Fibroblast of villous mesenchyme (primary cell): Measurements from ENCODE around the gene SLC15A5. TPM values are rescaled to one million over a fixed set of nuclear protein-coding genes. Genes with fewer than 3 reads are reported as not detected.

ENCODE experiments used
- DNase-seq: peaks from one replicate; pipeline ENCODE4 v3.0.0-alpha.2; 2010; ENCODE audit warnings: low read depth
- H3K4me3 ChIP-seq: 2 replicates; pipeline ENCODE4 v1.5.1; 2011; ENCODE audit warnings: low read depth, mild to moderate bottlenecking, low read length
- total RNA-seq: library from RNA; depleted of rRNA; stranded (reverse); fragments of >200 nt; gene quantifications from 2 replicates; pipeline ENCODE4 v1.2.3, GENCODE V29; 2012
- TF ChIP-seq, protein P1 (sequence below): IDR thresholded peaks from 2 replicates; pipeline ENCODE4 v1.5.1; 2012; ENCODE audit warnings: low read depth, mild to moderate bottlenecking, low read length; ENCODE audit not compliant: insufficient read depth

SLC15A5 gene
- total RNA-seq, 1 donor = not detected

DNA sequence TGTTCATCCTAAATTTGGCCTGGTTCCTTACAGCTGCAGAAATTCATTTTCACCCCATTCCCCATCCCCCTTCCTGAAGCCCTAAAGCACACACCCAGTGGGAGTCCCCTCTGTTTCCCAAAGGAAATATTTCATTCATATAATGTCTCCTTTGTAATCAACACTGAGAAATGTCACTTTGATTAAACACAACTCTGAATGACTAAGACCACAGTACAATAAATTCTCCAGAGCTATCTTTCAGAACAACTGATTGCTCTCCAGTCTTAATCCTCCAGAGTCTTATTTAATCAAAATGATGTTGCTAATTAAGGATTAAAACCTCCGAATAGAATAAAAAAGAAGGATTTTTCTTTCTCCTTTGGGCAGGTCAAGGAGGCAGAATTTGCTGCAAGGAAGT lies 6.4 kb downstream of the SLC15A5 start:
- TF ChIP-seq, protein P1, sequence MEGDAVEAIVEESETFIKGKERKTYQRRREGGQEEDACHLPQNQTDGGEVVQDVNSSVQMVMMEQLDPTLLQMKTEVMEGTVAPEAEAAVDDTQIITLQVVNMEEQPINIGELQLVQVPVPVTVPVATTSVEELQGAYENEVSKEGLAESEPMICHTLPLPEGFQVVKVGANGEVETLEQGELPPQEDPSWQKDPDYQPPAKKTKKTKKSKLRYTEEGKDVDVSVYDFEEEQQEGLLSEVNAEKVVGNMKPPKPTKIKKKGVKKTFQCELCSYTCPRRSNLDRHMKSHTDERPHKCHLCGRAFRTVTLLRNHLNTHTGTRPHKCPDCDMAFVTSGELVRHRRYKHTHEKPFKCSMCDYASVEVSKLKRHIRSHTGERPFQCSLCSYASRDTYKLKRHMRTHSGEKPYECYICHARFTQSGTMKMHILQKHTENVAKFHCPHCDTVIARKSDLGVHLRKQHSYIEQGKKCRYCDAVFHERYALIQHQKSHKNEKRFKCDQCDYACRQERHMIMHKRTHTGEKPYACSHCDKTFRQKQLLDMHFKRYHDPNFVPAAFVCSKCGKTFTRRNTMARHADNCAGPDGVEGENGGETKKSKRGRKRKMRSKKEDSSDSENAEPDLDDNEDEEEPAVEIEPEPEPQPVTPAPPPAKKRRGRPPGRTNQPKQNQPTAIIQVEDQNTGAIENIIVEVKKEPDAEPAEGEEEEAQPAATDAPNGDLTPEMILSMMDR = no peak
- H3K4me3 ChIP-seq = no peak overlapping the region
- no peak for DNase-seq

DNA sequence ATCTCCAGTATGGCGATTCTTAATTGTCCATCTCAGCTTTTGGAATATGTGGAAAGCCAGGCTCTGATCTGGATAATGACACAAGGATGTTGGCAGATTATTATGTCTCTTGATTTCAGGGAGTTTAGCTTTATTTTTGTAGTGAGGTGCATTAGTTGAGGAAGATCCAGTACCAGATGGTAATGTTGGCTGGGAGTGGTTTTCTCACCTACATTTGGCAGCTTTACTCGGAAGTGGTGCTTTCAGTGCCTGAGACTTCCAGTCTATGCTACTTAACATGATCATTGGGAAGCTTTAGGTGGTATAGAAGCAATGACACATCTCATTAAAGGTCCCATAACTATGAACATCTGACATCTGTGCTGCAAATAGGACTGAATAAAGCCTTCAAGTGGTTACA lies 7.5 kb downstream of the SLC15A5 start:
- TF ChIP-seq, protein P1 = no peak
- DNase-seq = no peak

DNA sequence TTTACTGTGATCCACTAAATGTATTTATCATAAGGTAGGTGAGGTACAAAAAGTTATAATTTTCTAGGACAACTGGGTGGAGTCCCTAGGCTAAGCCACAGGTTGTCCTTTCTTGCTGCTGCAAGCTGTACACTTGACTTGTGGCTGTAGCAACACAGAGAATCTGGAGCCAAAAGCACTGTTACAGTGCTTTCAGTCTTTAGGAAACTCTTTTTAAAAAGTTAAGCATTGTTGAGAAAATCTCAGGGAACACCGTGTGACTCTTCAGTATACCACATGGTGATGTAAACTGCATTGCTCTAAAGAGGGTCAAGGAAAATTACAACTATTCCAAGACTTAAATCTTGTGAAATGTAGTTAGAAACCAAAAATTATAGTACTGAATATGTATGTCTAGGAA lies 11.4 kb downstream of the SLC15A5 start:
- no peak overlapping the region for H3K4me3 ChIP-seq

More for the DNA sequence above, 7.5 kb downstream of the SLC15A5 start:
- no peak overlapping the region for H3K4me3 ChIP-seq

DNA sequence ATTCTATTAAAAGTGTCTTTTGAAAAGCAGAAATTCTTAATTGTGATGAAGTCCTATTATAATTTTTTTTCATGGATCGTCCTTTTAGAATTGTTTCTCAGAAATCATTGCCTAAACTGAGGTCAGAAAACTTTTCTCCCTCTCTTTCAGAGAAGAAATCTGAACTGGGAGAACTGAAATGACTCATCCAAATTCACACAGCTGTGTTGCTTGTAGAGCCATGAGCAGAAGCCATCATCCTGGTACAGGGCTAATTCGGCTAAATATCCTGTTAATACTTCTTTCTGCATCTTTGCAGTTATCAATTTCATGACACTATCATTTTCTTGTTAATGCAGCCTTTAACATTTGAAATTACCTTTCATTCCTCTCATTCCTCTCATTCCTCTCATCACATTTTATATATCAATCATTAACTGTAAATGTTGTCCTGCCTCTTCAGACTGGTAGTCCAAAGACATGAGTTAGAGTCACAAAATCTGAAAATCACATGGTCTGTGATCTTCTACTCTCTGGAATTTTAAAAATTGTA lies 15.5 kb downstream of the SLC15A5 start:
- no peak for DNase-seq
- TF ChIP-seq, protein P1 = no peak
- no peak overlapping the region for H3K4me3 ChIP-seq

More for the DNA sequence above, 11.4 kb downstream of the SLC15A5 start:
- TF ChIP-seq, protein P1 = no peak
- no peak for DNase-seq

DNA sequence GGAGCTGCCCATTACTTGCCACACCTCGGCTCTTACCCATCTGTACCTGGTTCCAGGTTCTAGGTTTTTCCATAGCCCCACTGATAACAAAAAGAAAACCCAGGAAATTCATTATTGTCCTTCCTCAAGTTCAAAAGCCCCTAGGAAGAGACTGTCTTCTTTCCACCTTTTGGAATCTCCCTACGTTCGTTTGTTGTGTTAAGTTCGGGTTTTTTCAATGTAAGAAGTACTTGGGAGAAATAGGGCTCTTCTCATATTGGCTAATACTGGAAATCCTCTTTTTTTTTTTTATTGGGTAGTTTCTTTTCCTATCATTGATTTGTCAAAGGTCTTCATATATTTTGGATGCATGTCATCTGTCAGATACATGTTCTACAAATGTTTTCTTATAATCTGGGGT lies 17.3 kb downstream of the SLC15A5 start:
- TF ChIP-seq, protein P1 = no peak
- no peak for DNase-seq

DNA sequence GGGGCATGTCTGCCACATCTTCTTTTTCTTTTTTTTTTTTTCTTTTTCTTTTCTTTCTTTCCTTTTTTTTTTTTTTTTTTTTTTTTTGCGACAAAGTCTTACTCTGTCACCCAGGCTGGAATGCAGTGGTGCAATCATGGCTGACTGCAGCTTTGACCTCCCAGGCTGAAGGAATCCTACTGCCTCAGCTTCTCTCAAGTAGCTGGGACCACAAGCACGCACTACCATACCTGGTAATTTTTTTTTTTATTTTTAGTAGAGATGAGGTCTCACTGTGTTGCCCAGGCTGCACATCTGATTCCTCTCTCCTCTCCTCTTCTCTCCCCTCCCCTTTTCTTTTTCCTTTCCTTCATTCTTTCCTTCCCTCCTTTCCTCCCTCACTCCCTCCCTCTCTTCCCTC lies 18.5 kb downstream of the SLC15A5 start:
- DNase-seq = no peak

More for the DNA sequence above, 17.3 kb downstream of the SLC15A5 start:
- no peak overlapping the region for H3K4me3 ChIP-seq

More for the DNA sequence above, 18.5 kb downstream of the SLC15A5 start:
- TF ChIP-seq, protein P1 = no peak
- H3K4me3 ChIP-seq = no peak overlapping the region
